ENCODE measurements around the gene CCL28.
A peak's percentile ranks its signal among the peaks of the same experiment; 100 is the strongest.
"Not testable (repeated sequence)": the region's sequence is repeated elsewhere in the genome, so short reads cannot be mapped to it uniquely, and the experiment has no call there.

The CCL28 gene

GRCh38 chr5:43410414-43410813 is 1.8 kb downstream of the CCL28 start:
- DNase-seq, result no peak

- DNase-seq, result no peak
These were observed 2.4 kb downstream of the CCL28 start for GRCh38 chr5:43409809-43410271.

- DNase-seq, result not testable (repeated sequence)
These were observed 9.6 kb downstream of the CCL28 start for GRCh38 chr5:43402524-43403066.

- DNase-seq, result no peak
These were observed 10.4 kb downstream of the CCL28 start for GRCh38 chr5:43401827-43402226.

GRCh38 chr5:43400082-43400481 is 12.1 kb downstream of the CCL28 start:
- DNase-seq, result no peak

- peak; percentile 78 for DNase-seq
These were observed 15.4 kb downstream of the CCL28 start for GRCh38 chr5:43396762-43397304.

- no peak for DNase-seq
These were observed 21.7 kb downstream of the CCL28 start for GRCh38 chr5:43390471-43390870.

- DNase-seq, result peak; percentile 26
These were observed 22.4 kb downstream of the CCL28 start for GRCh38 chr5:43389679-43390329.

- no peak for DNase-seq
These were observed 25.2 kb downstream of the CCL28 start for GRCh38 chr5:43386960-43387362.

- DNase-seq, result no peak
These were observed 35.6 kb downstream of the CCL28 start for GRCh38 chr5:43376496-43377140.

- no peak for DNase-seq
These were observed 40.4 kb downstream of the CCL28 start for GRCh38 chr5:43371821-43372220.

GRCh38 chr5:43370352-43370751 is 41.8 kb downstream of the CCL28 start:
- no peak for DNase-seq

GRCh38 chr5:43369651-43370050 is 42.5 kb downstream of the CCL28 start:
- no peak for DNase-seq

- no peak for DNase-seq
These were observed 44.1 kb downstream of the CCL28 start for GRCh38 chr5:43367909-43368669.

GRCh38 chr5:43367453-43367852 is 44.7 kb downstream of the CCL28 start:
- DNase-seq, result no peak

GRCh38 chr5:43366680-43367246 is 45.4 kb downstream of the CCL28 start:
- DNase-seq, result not testable (repeated sequence)

GRCh38 chr5:43365155-43365554 is 47.0 kb downstream of the CCL28 start:
- DNase-seq, result not testable (repeated sequence)

GRCh38 chr5:43363445-43364152 is 48.6 kb downstream of the CCL28 start:
- DNase-seq, result no peak

- DNase-seq, result no peak
These were observed 49.3 kb downstream of the CCL28 start for GRCh38 chr5:43362725-43363435.

GRCh38 chr5:43358726-43359125 is 53.5 kb downstream of the CCL28 start:
- DNase-seq, result no peak

- DNase-seq, result peak; percentile 2
These were observed 53.9 kb downstream of the CCL28 start for GRCh38 chr5:43358301-43358700.

Data from right kidney (tissue), 1 donor.